DMS153 (cell line): ENCODE results near the gene TXK.

Source experiments
- DNase-seq: peaks from one replicate; lab custom pipeline; 2025; lab: John Stamatoyannopoulos, UW

The TXK gene

GRCh38 chr4:48051078-48051477, 83.0 kb downstream of the TXK start:
- DNase-seq: no peak

DNA sequence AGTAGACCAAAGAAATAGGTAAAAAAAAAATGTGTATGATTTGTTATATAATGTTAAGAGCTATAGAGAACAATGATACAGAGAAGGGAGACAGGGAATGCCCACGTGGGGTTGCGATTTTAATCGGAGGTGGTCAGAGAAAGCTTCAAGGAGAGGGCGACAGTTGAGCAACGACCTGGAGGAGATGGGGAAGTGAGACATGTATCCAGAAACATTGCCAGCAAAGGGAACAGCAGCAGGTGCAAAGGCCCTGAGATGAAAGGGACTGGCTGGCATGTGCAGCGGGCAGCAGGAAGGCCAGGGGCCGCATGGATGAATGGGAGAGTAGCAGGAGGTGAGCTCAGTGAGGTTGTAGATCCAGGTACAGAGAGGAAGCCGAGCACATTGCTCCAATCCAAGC, 84.6 kb downstream of the TXK start:
- no peak for DNase-seq

DNA sequence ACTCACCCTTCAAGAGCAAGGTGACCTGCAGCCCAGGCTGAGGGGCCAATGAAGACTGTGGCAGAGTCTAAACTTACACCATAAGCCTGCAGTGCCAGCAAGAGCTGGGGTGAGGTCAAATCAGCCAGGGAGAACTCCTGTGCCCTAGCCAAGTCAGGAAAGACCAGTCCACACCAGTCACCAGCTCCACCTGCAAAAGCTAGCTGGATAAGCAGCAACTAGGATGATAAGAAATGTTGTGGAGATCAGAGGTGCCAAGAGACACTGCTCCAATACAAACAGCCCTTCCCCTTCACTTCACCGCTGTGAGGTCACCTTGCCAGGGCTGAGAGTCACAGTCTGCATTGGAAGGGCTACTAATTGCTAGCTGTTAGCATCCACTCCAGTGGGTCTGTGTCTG, 86.2 kb downstream of the TXK start:
- DNase-seq: no peak

GRCh38 chr4:48047421-48047844, 86.6 kb downstream of the TXK start:
- no peak for DNase-seq

DNA sequence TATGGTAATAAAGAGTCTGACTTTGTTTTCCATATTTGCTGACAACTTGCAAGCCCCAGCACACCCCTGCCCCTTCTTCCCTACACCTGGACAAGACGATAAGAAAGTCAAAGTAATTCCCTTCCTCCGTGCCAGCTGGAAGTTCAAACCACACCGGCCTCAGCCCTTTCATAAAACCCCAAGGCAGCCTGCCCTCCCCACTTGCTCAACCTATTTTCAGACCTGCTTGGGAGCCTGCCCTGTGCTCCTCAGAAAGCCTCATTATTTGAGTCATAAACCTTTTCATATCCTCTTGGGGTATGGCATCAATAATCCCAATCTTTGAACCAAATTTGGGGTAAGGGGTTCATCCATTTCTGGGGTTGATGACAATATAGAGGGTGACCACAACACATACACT, 88.0 kb downstream of the TXK start:
- DNase-seq: no peak

- no peak for DNase-seq
Observed at GRCh38 chr4:48044298-48044697, 89.8 kb downstream of the TXK start.

DNA sequence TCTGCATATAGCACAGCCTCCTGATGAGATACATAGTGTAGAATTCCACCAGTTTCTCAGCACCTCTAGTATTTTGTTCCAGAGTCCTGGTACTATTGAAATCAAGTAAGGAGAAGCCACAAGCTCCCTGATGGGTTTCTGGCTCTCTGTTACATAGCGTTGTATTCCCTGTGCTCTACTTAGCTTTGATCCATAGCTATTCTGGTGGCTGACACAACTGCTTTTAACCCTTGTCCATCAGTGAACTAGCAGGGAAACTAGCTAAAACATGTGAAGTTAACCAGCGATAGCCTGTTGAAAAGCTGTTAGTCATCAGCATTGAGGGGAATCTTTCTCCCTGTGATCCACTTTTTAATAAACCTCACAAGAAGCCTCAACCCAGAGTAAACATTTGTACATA, 90.5 kb downstream of the TXK start:
- no peak for DNase-seq

DNA sequence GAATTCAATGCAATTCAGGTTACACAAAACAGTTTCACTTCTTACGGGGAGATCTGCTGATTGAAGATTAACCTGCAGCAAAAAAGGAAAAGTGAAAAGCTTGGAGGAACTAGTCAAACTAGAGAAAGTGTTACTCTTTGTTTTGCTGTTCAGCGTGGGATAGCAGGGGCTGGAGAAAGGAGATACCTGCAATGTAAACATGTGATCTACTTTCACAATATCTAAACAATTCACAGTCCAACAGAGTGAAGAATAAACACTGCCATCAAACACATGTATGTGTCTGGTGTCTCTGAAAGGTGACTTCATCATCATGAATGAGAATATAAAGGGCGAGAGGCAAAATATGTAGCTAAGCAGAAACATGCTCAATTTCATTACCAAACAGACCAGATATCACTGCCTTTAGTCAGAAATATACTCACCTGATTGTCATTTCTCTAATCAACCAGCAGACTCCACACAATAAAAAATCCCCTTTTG, 91.0 kb downstream of the TXK start:
- DNase-seq: no peak

DNA sequence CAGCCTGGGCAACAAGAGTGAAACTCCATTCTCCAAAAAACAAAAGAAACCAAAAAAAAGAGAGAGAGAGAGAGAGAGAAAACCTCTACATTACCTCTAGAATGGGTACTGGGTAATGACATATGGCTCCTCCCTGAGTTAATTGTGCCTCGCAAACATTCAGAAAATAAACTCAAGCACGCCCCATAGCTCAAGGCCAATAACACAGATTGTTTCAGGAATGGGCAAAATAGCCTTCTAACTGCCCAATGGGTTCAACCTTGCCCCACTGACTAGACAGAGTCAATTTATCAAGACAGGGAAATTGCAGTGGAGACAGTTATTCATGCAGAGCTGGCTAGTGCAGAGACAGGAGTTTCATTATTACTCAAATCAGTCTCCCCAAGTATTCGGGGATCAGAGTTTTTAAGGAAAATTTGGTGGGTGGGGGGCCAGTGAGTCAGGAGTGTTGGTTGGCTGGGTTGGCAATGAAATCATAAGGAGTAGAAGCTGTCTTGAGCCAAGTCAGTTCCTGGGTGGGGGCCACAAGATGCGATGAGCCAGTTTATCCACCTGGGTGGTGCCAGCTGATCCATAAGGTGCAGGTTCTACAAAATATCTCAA, 92.4 kb downstream of the TXK start:
- no peak for DNase-seq

DNA sequence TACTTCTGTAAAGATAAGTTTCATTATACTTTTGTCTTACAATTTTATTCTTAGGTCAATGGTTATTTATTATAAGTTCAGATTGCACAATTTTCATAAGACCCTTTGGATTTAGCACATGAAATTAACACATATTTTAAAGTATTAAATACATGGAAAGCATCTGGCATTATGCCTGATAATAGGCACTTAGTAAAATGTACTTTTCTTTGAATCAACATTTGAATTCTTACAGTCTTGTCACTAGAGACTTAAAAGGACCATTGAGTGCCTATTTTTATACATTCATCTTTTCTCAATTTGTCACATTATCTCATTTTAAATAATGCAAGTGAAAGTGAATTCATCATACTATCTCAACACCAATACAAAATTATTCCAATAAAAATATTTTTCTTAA, 94.5 kb downstream of the TXK start:
- DNase-seq: no peak

- DNase-seq: no peak
Observed at GRCh38 chr4:48038666-48039065, 95.4 kb downstream of the TXK start.

GRCh38 chr4:48037117-48037462, 97.0 kb downstream of the TXK start:
- no peak for DNase-seq

DNA sequence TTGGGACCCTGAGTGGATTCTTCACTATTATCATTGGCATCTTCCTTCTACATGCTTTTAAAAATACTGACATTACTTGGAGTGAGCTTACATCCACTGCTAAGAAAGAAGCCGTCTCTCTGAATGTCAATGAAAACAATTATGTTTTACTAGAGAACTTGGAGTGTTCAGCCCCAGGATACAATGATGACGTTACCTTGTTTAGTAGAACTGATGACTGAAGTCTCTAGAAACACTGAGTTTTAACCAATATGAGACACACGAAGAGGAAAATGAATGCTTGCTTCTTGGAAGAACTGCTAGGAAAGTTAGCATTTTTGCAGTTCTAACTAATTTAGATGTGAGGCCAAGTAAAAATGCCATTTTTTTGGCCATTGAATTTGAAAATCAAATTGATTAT, 98.1 kb downstream of the TXK start:
- DNase-seq: no peak

GRCh38 chr4:48033825-48034413, 100.1 kb downstream of the TXK start:
- DNase-seq: no peak

- DNase-seq: no peak
Observed at GRCh38 chr4:48033412-48033811, 100.6 kb downstream of the TXK start.

- no peak for DNase-seq
Observed at GRCh38 chr4:48032721-48033120, 101.3 kb downstream of the TXK start.

GRCh38 chr4:48031802-48032525, 102.1 kb downstream of the TXK start:
- DNase-seq: no peak

- DNase-seq: no peak
Observed at GRCh38 chr4:48030470-48030869, 103.6 kb downstream of the TXK start.

- DNase-seq: no peak
Observed at GRCh38 chr4:48028696-48029095, 105.4 kb downstream of the TXK start.

DNA sequence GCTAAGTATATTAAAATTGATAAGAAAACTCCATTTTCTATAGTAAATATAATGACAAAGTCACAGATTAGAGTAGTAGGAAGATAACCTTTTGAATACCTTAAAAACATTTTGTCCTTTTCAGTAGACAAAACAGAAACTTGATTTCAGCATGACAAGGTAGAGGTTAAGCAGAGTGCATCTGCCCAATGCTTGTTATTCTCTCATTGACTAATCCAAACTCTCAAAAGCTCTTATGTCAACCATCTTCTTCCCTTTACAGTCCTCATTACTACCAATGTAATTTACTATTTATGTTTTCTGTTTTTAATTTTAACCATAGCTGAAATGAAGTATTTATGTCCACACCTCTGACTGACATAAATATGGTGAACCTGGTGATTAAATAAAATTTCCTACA, 106.4 kb downstream of the TXK start:
- DNase-seq: no peak

DNA sequence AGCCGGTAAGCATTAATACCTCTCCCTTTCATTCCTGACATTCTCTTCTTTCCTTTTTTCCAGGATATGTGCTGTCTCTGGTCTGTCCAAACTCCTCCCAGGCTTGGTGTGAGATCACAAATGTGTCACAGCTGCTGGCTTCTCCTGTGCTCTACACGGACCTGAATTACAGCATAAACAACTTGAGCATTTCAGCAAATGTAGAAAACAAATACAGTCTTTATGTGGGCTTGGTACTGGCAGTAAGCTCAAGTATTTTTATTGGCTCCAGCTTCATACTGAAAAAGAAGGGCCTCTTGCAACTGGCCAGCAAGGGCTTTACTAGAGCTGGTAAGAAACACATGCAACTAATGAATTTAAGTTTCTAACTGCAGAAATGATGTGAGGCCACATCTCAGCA, 109.0 kb downstream of the TXK start:
- DNase-seq: peak; percentile 29

GRCh38 chr4:48024522-48024921, 109.5 kb downstream of the TXK start:
- no peak for DNase-seq

DNA sequence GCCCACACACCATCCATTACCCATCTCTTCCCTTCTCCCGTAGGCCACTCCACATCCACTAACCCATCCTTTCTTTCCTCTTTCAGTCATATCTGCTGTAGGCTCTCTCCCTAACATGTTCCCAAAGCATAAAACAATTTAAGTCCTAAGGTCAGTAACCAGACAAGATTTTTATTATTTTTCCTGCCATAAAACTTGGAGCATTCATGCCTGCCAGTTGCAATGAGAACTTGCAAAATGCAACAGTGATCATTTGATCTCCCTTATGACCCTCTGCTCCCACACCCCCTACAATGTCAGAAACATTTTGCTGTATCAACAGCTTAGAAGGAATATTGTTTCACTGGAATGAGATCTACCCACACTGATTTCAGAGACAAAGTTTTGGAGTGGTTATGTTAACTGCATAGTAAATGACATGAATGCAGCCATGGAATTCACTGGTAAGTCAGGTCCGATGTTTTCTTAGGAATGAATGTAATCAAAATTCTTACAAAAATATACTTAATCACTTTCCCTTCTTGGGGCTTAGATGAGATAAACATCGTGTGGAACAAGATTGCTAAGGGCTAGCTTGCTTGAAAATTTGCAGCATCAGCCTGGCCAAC, 111.8 kb downstream of the TXK start:
- no peak for DNase-seq
